IPS DF 6.9 (cell line): Measurements from ENCODE around the gene PSMD11.

Experiments used
- DNase-seq: peaks from one replicate; pipeline ENCODE4 v3.0.0-alpha.2; 2013; ENCODE audit warnings: low read depth, low spot score
- H3K27ac ChIP-seq: one replicate; pipeline ENCODE4 v1.5.1; 2013; ENCODE audit warnings: low read length, control low read depth
- H3K27me3 ChIP-seq: 2 replicates; pipeline ENCODE4 v1.6.1; 2013; ENCODE audit warnings: mild to moderate bottlenecking, low read length; ENCODE audit not compliant: control insufficient read depth, insufficient read depth
- H3K36me3 ChIP-seq: 2 replicates; pipeline ENCODE4 v1.6.1; 2013; ENCODE audit warnings: low read length; ENCODE audit not compliant: control insufficient read depth, insufficient read depth
- H3K4me1 ChIP-seq: 2 replicates; pipeline ENCODE4 v1.6.1; 2013; ENCODE audit warnings: low read length; ENCODE audit not compliant: control insufficient read depth, insufficient read depth
- H3K4me3 ChIP-seq: 2 replicates; pipeline ENCODE4 v1.5.1; 2013; ENCODE audit warnings: mild to moderate bottlenecking, low read length
- H3K9me3 ChIP-seq: 2 replicates; pipeline ENCODE4 v1.6.1; 2013; ENCODE audit warnings: low read length, inconsistent platforms; ENCODE audit not compliant: control insufficient read depth, insufficient read depth
- WGBS: extraction: QIAGEN DNeasy Blood & Tissue Kit; methylation state at CpG from one replicate; pipeline ENCODE4 v1.1.7; 2013; ENCODE audit warnings: mixed read lengths, missing lambda C conversion rate; ENCODE audit not compliant: insufficient read length, insufficient coverage; 5-methylcytosine and 5-hydroxymethylcytosine counted together

PSMD11 gene

DNA sequence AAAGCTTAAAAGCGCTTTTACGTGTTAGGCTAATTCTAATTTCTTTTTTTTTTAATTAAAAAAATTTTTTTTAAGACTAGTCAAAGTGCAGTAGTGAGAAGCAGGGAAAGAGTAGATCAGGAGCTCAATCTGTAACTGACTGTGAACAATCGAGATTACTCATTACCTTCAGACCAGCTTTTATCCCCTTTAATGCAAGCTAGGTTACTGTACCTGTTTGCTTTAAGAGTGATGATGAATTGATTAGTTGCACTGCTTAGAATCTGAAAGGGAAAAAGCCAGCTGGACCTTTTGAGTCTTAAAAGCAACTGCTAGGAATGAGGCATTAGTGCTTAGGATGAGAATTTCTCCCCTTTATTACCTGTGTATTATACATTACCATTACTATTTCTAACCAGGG is 19.0 kb downstream of the PSMD11 start:
- Histone ChIP-seq H3K9me3 (no peaks in the 10 kb centered on the region), H3K36me3 (peaks cover 10% of the 10 kb centered on the region; the same call in 1 of the 2 replicates)
- no CpG with 5 or more reads among the region's 3 CpGs for WGBS

DNA sequence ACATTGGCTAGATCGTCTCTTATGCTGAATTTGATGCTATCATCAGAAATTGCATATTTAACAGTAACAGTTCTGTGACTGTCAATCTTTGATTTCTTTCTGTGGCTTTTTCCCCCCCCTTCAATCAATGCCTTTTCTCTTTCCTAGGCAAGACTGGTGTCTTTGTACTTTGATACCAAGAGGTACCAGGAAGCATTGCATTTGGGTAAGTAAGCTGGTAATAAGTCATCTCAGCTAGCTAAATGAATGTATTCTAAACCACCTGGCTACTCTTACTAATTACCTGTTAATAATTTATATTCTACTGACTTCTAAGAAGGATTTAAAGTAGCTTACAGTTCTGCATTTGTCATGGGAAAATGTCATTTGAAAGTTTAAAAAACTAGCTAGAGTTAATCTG is 20.1 kb downstream of the PSMD11 start:
- no CpG with 5 or more reads among the region's 1 CpG for WGBS
- no peaks in the 10 kb centered on the region for H3K27me3 ChIP-seq
- H3K27ac ChIP-seq, result no peak overlapping the region
- DNase-seq, result no peak
- no peaks in the 10 kb centered on the region for H3K4me1 ChIP-seq
- H3K9me3 ChIP-seq, result no peaks in the 10 kb centered on the region
- H3K36me3 ChIP-seq, result peaks cover 13% of the 10 kb centered on the region
- H3K4me3 ChIP-seq, result no peak overlapping the region

More for the DNA sequence above, 19.0 kb downstream of the PSMD11 start:
- DNase-seq, result no peak
- Histone ChIP-seq H3K4me1 (no peaks in the 10 kb centered on the region), H3K4me3 (no peak overlapping the region), H3K27ac (no peak overlapping the region), H3K27me3 (no peaks in the 10 kb centered on the region)

DNA sequence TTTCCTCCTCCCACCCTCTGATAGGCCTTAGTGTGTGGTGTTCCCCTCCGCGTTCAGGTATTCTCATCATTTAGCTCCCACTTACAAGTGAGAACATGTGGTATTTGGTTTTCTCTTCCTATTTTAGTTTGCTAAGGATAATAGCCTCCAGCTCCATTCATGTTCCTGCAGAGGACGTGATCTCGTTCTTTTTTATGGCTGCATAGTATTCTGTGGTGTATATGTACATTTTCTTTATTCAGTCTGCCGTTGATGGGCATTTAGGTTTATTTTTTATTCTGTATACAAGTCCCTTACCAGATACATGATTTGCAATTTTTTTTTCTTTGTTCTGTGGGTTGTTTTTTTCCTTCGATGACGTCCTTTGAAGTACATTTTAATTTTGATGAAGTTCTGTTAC is 23.6 kb downstream of the PSMD11 start:
- DNase-seq, result no peak
- no peak overlapping the region for H3K27ac ChIP-seq
- H3K4me3 ChIP-seq, result no peak overlapping the region
- no peaks in the 10 kb centered on the region for H3K27me3 ChIP-seq
- H3K36me3 ChIP-seq, result peaks cover 17% of the 10 kb centered on the region
- WGBS, result no CpG with 5 or more reads among the region's 7 CpGs
- no peaks in the 10 kb centered on the region for H3K9me3 ChIP-seq
- H3K4me1 ChIP-seq, result no peaks in the 10 kb centered on the region

DNA sequence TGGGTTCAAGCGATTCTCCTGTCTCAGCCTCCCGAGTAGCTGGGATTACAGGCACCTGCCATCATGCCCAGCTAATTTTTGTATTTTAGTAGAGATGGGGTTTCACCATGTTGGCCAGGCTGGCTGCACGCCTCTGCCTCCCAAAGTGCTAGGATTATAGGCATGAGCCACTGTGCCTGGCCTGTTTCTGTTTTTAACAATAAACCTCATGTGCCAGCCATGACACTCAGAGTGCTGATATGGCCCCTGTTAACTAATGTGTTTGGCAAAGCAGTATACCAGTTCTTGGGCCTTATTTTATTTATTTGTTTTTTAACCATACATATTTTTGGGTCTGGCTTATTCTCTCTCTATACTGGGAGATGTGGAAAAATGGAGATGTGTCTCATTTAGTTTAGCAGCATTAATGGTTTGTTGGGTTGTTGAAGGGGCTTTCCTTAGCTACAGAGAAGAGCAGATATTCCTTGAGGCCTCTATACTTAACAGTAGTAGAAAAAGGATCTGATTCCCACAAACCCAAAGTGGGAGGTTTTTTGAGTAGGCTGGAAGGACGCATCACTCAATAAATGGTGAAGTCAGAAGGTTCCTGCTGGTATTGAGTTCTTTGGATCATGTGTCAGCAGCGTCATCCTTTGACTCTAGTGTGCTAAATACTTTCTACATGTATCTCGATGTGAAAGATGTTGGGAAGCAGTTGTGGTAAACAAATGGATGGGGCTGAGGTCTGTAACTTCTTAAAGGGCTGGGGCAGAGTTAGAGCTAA is 26.3 kb downstream of the PSMD11 start:
- no CpG with 5 or more reads among the region's 6 CpGs for WGBS
- H3K27me3 ChIP-seq, result no peaks in the 10 kb centered on the region
- no peaks in the 10 kb centered on the region for H3K9me3 ChIP-seq
- no peaks in the 10 kb centered on the region for H3K4me1 ChIP-seq
- no peak overlapping the region for H3K27ac ChIP-seq
- DNase-seq, result no peak
- H3K36me3 ChIP-seq, result peaks cover 21% of the 10 kb centered on the region
- no peak overlapping the region for H3K4me3 ChIP-seq

DNA sequence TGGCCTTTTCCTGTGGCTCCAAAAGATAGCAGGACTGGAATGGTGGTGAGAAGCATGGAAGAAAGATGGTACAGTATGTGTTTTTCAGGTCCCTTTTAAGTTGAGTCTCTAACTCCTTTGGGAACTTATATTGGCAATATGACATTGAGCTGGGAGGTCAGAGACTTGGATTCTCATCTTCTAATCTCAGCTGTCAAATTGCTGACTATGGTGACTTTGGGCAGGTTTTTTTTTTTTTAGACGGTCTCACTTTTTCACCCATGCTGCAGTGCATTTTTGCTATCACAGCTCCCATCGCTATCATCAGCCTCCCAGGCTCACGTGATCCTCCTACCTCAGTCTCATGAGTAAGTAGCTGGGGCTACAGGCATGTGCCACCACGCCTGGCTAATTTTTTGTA is 27.3 kb downstream of the PSMD11 start:
- no peaks in the 10 kb centered on the region for H3K27me3 ChIP-seq
- no peak overlapping the region for H3K27ac ChIP-seq
- H3K4me1 ChIP-seq, result no peaks in the 10 kb centered on the region
- DNase-seq, result no peak
- H3K36me3 ChIP-seq, result peaks cover 28% of the 10 kb centered on the region
- WGBS, result no CpG with 5 or more reads among the region's 4 CpGs
- H3K4me3 ChIP-seq, result no peak overlapping the region
- no peaks in the 10 kb centered on the region for H3K9me3 ChIP-seq

DNA sequence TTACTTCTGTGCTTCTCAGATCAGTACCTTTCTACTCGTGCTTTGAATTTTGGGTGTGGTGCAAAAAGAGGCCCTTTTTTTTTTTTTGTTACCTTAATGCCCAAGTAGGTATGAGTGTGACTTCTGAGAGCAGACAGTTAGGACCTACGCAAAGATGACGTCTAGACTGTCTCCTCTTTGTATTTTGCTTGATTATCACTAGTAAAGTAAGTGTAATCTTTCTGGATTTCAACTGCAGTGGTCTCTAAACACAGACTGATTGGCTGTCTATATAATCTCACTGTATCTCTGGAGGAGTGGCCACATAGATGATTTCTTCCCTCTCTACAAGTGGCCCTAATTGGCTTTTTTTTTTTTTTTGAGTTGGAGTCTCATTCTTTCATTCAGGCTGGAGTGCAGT is 30.9 kb downstream of the PSMD11 start:
- peaks cover 2% of the 10 kb centered on the region; the same call in 1 of the 2 replicates for H3K9me3 ChIP-seq
- peaks cover 37% of the 10 kb centered on the region; the same call in 1 of the 2 replicates for H3K36me3 ChIP-seq
- 0 out of 2 replicates have a peak, but pooled peaks cover 1% of the 10 kb centered on the region for H3K4me1 ChIP-seq
- no peak overlapping the region for H3K27ac ChIP-seq
- no peak for DNase-seq
- no peaks in the 10 kb centered on the region for H3K27me3 ChIP-seq
- no peak overlapping the region for H3K4me3 ChIP-seq
- no CpG with 5 or more reads among the region's 3 CpGs for whole genome bisulfite sequencing

DNA sequence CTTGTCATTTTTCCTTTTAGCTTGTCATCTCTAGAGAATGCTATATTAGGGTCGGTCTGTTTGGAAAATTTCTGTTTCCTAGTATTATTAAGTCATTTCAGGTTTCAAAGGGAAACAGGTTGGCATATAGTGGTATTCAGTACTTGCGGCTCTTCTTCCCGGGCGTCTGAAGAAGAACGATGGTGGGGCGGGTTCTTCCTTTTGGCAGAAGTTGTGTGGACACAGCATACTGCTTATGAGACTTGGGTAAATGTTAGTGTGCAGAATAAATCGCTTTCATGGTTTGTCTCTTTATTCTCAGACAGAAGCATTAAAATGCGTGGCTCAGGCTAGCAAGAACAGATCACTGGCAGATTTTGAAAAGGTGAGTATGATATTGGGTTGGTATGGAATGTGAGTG is 32.9 kb downstream of the PSMD11 start:
- DNase-seq, result no peak
- Histone ChIP-seq H3K9me3 (peaks cover 2% of the 10 kb centered on the region; the same call in 1 of the 2 replicates), H3K4me1 (0 out of 2 replicates have a peak, but pooled peaks cover 1% of the 10 kb centered on the region), H3K4me3 (no peak overlapping the region), H3K27me3 (no peaks in the 10 kb centered on the region), H3K36me3 (peaks cover 47% of the 10 kb centered on the region; the same call in 1 of the 2 replicates), H3K27ac (no peak overlapping the region)
- WGBS, result no CpG with 5 or more reads among the region's 8 CpGs

DNA sequence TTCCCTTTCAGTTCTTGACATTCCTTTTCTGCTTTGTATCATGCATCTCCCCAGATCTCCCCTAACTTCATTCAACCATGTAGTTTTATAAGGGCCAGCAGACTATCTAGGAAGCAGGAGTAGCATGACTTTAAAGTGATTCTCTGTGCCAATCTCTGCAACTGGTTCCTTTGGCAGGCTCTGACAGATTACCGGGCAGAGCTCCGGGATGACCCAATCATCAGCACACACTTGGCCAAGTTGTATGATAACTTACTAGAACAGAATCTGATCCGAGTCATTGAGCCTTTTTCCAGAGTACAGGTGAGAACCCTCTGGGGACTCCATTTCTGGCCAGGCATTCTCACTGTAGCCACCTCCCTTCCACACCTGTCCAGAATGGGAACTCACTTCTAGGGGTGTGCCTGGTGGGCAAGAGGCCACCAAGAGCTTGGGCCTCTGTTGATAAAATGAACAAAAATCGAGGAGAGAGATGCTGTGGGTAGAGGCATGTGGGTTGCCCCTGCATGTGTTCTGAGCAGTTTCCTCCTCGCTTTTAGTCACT is 34.8 kb downstream of the PSMD11 start:
- no CpG with 5 or more reads among the region's 5 CpGs for WGBS
- H3K36me3 ChIP-seq, result peaks cover 44% of the 10 kb centered on the region; the same call in 1 of the 2 replicates
- peaks cover 6% of the 10 kb centered on the region for H3K4me1 ChIP-seq
- DNase-seq, result no peak
- peaks cover 2% of the 10 kb centered on the region; the same call in 1 of the 2 replicates for H3K9me3 ChIP-seq
- no peak overlapping the region for H3K27ac ChIP-seq
- no peaks in the 10 kb centered on the region for H3K27me3 ChIP-seq
- no peak overlapping the region for H3K4me3 ChIP-seq

DNA sequence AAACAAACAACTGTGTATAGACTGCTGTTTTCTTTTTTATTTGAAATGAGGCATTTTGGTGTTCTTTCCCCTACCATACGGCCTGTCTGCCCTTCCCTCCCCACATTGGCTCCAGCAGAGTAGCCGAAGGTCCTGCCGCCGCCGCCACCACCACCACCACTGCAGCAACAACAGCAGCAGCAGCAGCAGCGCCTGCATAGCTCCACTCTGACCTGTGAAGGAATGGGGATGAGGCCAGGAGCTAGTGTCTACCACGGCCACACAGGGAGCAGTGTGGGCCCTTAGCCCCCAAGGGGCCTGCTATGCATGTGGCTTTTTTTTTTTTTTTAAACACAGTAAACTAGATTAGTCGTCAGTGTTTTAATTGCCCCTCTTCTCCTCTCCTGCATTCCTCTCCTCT is 36.9 kb downstream of the PSMD11 start:
- H3K36me3 ChIP-seq, result peaks cover 33% of the 10 kb centered on the region; the same call in 1 of the 2 replicates

DNA sequence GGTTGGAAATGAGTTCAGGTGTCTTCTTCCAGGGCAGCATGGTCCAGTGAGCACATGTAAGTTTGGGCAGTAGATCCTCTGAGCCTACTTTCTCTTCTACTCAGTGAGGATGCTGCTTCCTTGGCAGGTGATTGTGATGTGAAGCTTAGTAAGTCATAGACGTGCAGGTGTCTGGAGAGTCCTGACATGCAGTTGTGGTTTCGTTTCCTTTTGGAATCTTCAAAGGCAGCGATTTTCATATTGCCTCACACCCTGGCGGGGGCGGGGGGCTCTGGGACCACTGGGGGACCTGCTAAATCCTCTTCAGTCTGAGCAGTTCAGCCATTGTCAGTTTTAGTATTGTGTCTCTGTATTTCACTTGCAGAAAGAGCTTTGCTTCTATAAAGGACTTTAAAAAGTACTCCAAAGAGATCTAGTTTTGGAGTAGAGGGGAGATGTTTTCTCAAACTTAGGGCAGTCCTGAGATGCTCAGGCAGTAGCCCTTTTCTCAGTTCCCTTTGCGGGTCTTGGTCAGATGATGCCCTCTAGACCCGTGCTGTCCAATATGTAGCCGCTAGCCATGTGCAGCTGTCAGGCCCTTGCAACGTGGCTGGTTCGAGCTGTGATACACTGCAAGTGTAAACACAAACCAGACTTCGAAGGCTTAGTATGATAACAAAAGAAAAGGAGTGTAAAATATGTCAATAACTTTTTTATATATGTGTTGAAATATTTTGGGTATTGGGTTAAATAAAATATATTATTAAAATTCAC is 38.4 kb downstream of the PSMD11 start:
- H3K36me3 ChIP-seq, result peaks cover 26% of the 10 kb centered on the region; the same call in 1 of the 2 replicates
- no peaks in the 10 kb centered on the region for H3K27me3 ChIP-seq
- H3K27ac ChIP-seq, result no peak overlapping the region
- peaks cover 1% of the 10 kb centered on the region; the same call in 1 of the 2 replicates for H3K9me3 ChIP-seq
- peaks cover 9% of the 10 kb centered on the region for H3K4me1 ChIP-seq
- H3K4me3 ChIP-seq, result no peak overlapping the region
- DNase-seq, result no peak
- WGBS, result no CpG with 5 or more reads among the region's 11 CpGs

More for the DNA sequence above, 36.9 kb downstream of the PSMD11 start:
- H3K9me3 ChIP-seq, result peaks cover 2% of the 10 kb centered on the region; the same call in 1 of the 2 replicates
- H3K27ac ChIP-seq, result no peak overlapping the region
- DNase-seq, result no peak
- no peak overlapping the region for H3K4me3 ChIP-seq
- no CpG with 5 or more reads among the region's 8 CpGs for WGBS
- H3K27me3 ChIP-seq, result no peaks in the 10 kb centered on the region
- H3K4me1 ChIP-seq, result peaks cover 9% of the 10 kb centered on the region
